HCT116 (cell line): ENCODE results near the gene PRKG1. TPM values are rescaled to one million over a fixed set of nuclear protein-coding genes. Genes with fewer than 3 reads are reported as not detected.

Source experiments
- ATAC-seq: fragments of 200-7000 bp; cut with Tn5 transposase; 2 replicates; pipeline ENCODE4 v1.9.1; 2020; ENCODE audit warnings: mild to moderate bottlenecking, moderate library complexity
- BruUV-seq: library from RNA; stranded (reverse); fragments of 400-500 nt; replicated peaks from 2 replicates; lab custom pipeline; 2021; lab: Mats Ljungman, UMichigan
- CTCF ChIA-PET: fragments of 300-600 bp; sonication (Branson Sonifier 250); formaldehyde crosslinking; loops from one replicate; lab custom pipeline; 2021; ENCODE audit warnings: antibody characterized with exemption; lab: Charles Lee
- POLR2A ChIA-PET: fragments of 300-600, 350-600 bp; sonication (Branson Sonifier 250); formaldehyde crosslinking; loops from one replicate; lab custom pipeline; 2021; ENCODE audit warnings: antibody characterized with exemption; lab: Charles Lee
- RAD21 ChIA-PET, 2 experiments: fragments of 300-600 bp; sonication (Branson Sonifier 250); formaldehyde crosslinking; loops; one replicate each; lab custom pipeline; 2023; ENCODE audit warnings: low total read pairs in 2 of 2; ENCODE audit not compliant: uncharacterized antibody in 2 of 2, unreplicated experiment in 2 of 2, low non-redundant PET in 1 of 2; lab: Charles Lee
- DNase-seq: peaks from one replicate; pipeline ENCODE4 v3.0.0-alpha.2; 2010; ENCODE audit warnings: low read depth, low spot score
- H2AFZ ChIP-seq: fragments of 200-600 bp; shearing (Covaris generic), sonication (generic); 2 replicates; pipeline ENCODE4 v1.6.1; 2017; ENCODE audit warnings: low read depth, mixed run types, mixed read lengths, antibody characterized with exemption, low read length; ENCODE audit not compliant: poor library complexity, severe bottlenecking
- H3K27ac ChIP-seq: 2 replicates; pipeline ENCODE4 v1.5.1; 2012; ENCODE audit warnings: low read depth, low read length
- H3K27me3 ChIP-seq: fragments of 200-600 bp; sonication (generic); 2 replicates; pipeline ENCODE4 v1.6.1; 2016; ENCODE audit warnings: mixed run types, low read length, mixed read lengths; ENCODE audit not compliant: insufficient read depth
- H3K36me3 ChIP-seq, 2 experiments: fragments of 200-500 bp in 1 of 2; fragments of 200-600 bp in 1 of 2; sonication (Bioruptor generic) in 1 of 2; sonication (generic) in 1 of 2; 2 replicates each; pipeline versions ENCODE4 v1.5.1 to v1.6.1; 2014 to 2016; ENCODE audit warnings: low read length in 2 of 2, inconsistent platforms in 1 of 2, mixed read lengths in 1 of 2, mixed run types in 1 of 2; ENCODE audit not compliant: insufficient read depth in 2 of 2, control insufficient read depth in 1 of 2
- H3K4me1 ChIP-seq, 2 experiments: fragments of 200-600 bp in 1 of 2; sonication (generic) in 1 of 2; 2 replicates each; pipeline versions ENCODE4 v1.5.1 to v1.6.1; 2012 to 2017; ENCODE audit warnings: low read length in 2 of 2, inconsistent platforms in 1 of 2, mild to moderate bottlenecking in 1 of 2, mixed read lengths in 1 of 2, mixed run types in 1 of 2, moderate library complexity in 1 of 2; ENCODE audit not compliant: insufficient read depth in 2 of 2, control insufficient read depth in 1 of 2
- H3K4me2 ChIP-seq: fragments of 200-600 bp; sonication (generic); 2 replicates; pipeline ENCODE4 v1.6.1; 2017; ENCODE audit warnings: mixed run types, low read length, mixed read lengths
- H3K4me3 ChIP-seq, 2 experiments: fragments of 200-600 bp in 1 of 2; sonication (generic) in 1 of 2; replicated peaks in 1 of 2; 2 replicates each; pipeline ENCODE4 v1.5.1; 2011 to 2016; ENCODE audit warnings: low read length in 2 of 2, control low read depth in 1 of 2, low read depth in 1 of 2, mild to moderate bottlenecking in 1 of 2, mixed read lengths in 1 of 2, mixed run types in 1 of 2
- H3K79me2 ChIP-seq: fragments of 200-600 bp; sonication (generic); 2 replicates; pipeline ENCODE4 v1.6.1; 2017; ENCODE audit warnings: mild to moderate bottlenecking, mixed run types, low read length, moderate library complexity, mixed read lengths; ENCODE audit not compliant: insufficient read depth
- H3K9ac ChIP-seq: fragments of 200-600 bp; sonication (generic); 2 replicates; pipeline ENCODE4 v1.6.1; 2016; ENCODE audit warnings: low read length, mixed read lengths
- H3K9me2 ChIP-seq: fragments of 200-600 bp; sonication (generic), shearing (Covaris generic); 2 replicates; pipeline ENCODE4 v1.6.1; 2017; ENCODE audit warnings: mixed run types, mild to moderate bottlenecking, moderate library complexity; ENCODE audit not compliant: insufficient read depth
- H3K9me3 ChIP-seq, 2 experiments: fragments of 200-500 bp in 1 of 2; fragments of 200-600 bp in 1 of 2; sonication (Bioruptor generic) in 1 of 2; sonication (generic) in 1 of 2; 2 replicates each; pipeline ENCODE4 v1.6.1; 2014 to 2017; ENCODE audit warnings: low read length in 2 of 2, mixed read lengths in 2 of 2, inconsistent platforms in 1 of 2, low read depth in 1 of 2, mild to moderate bottlenecking in 1 of 2, mixed run types in 1 of 2, moderate library complexity in 1 of 2; ENCODE audit not compliant: control insufficient read depth in 1 of 2, insufficient read depth in 1 of 2
- H4K20me1 ChIP-seq: fragments of 200-600 bp; sonication (generic), shearing (Covaris generic); 2 replicates; pipeline ENCODE4 v1.6.1; 2017; ENCODE audit warnings: mixed run types, mild to moderate bottlenecking, moderate library complexity; ENCODE audit not compliant: insufficient read depth
- ATF3 ChIP-seq: IDR thresholded peaks from 2 replicates; pipeline ENCODE4 v1.6.1; 2012
- CBX3 ChIP-seq: IDR thresholded peaks from 2 replicates; pipeline ENCODE4 v1.6.1; 2012; ENCODE audit warnings: low read depth
- EZH2 ChIP-seq: fragments of 200-600 bp; sonication (generic); IDR thresholded peaks from 2 replicates; pipeline ENCODE4 v1.6.1; 2017; ENCODE audit warnings: antibody characterized with exemption, mixed run types
- EZH2phosphoT487 ChIP-seq: fragments of 200-600 bp; IDR thresholded peaks from 2 replicates; pipeline ENCODE4 v1.6.1; 2018; ENCODE audit warnings: antibody characterized with exemption, borderline replicate concordance
- FOSL1 ChIP-seq: IDR thresholded peaks from 2 replicates; pipeline ENCODE4 v1.6.1; 2012; ENCODE audit warnings: low read depth
- JUND ChIP-seq: IDR thresholded peaks from 2 replicates; pipeline ENCODE4 v1.6.1; 2012
- MAX ChIP-seq: IDR thresholded peaks from 2 replicates; pipeline ENCODE4 v1.6.1; 2012
- POLR2A ChIP-seq: IDR thresholded peaks from 2 replicates; pipeline ENCODE4 v1.7.0; 2011; ENCODE audit warnings: borderline replicate concordance; ENCODE audit not compliant: insufficient read depth, insufficient read length; ENCODE audit errors: extremely low read depth
- REST ChIP-seq: IDR thresholded peaks from 2 replicates; pipeline ENCODE4 v1.6.1; 2012; ENCODE audit warnings: low read depth
- SIN3A ChIP-seq: IDR thresholded peaks from 2 replicates; pipeline ENCODE4 v1.6.1; 2012; ENCODE audit warnings: low read depth
- SP1 ChIP-seq: IDR thresholded peaks from 2 replicates; pipeline ENCODE4 v1.6.1; 2012; ENCODE audit warnings: low read depth
- SRF ChIP-seq: IDR thresholded peaks from 2 replicates; pipeline ENCODE4 v1.6.1; 2012; ENCODE audit warnings: low read depth
- TCF7L2 ChIP-seq: IDR thresholded peaks from 2 replicates; pipeline ENCODE4 v1.7.0; 2011; ENCODE audit warnings: borderline replicate concordance, inconsistent platforms; ENCODE audit not compliant: insufficient read depth, insufficient read length; ENCODE audit errors: extremely low read depth
- YY1 ChIP-seq: IDR thresholded peaks from 2 replicates; pipeline ENCODE4 v1.6.1; 2011; ENCODE audit warnings: low read length, low read depth, moderate library complexity, mild to moderate bottlenecking; ENCODE audit not compliant: insufficient replicate concordance; ENCODE audit errors: extremely low read depth
- intact Hi-C: fragments of 100-400 bp; cut with micrococcal nuclease; formaldehyde crosslinking; loops from 2 replicates; pipeline ENCODE4 v1.10.0; 2022
- total RNA-seq: library from RNA; stranded (reverse); gene quantifications from one replicate; pipeline ENCODE4 v1.2.1, GENCODE V29; 2021; ENCODE audit not compliant: unreplicated experiment

PRKG1 gene
- total RNA-seq, 1 experiment from 2014 or later: 1.4 TPM

GRCh38 chr10:52212062-52212461 lies 1137.8 kb downstream of the PRKG1 start:
- TF ChIP-seq EZH2phosphoT487 (no peak), REST (no peak), SRF (no peak), JUND (no peak), SP1 (no peak), CBX3 (no peak), TCF7L2 (no peak), SIN3A (no peak), FOSL1 (no peak), POLR2A (no peak), YY1 (no peak), EZH2 (no peak), ATF3 (no peak), MAX (no peak)
- Histone ChIP-seq H4K20me1 (no peaks in the 10 kb centered on the region), H3K4me1 (no peaks in the 10 kb centered on the region; a peak in 1 of 4 replicates), H3K4me3 (no peak overlapping the region), H3K9me2 (no peaks in the 10 kb centered on the region), H3K27me3 (no peaks in the 10 kb centered on the region), H3K9ac (no peak overlapping the region), H3K79me2 (no peaks in the 10 kb centered on the region), H3K27ac (no peak overlapping the region), H3K36me3 (no peaks in the 10 kb centered on the region), H3K9me3 (no peaks in the 10 kb centered on the region), H3K4me2 (no peak overlapping the region), H2AFZ (no peak overlapping the region)
- no peak for DNase-seq
- BruUV-seq: no TSS peak
- intact Hi-C loops: no loop called here
- ChIA-PET POLR2A (no interaction called here), RAD21 (no interaction called here), CTCF (interaction anchor here (1.2 kb wide), 1 partner anchor 566 kb away, joined by 3 read pairs; no protein-coding TSS in a partner anchor)
- ATAC-seq: no peak
